Parathyroid adenoma (tissue), 2 donors: ENCODE data around the gene CFTR.

ENCODE experiments used
- H2AFZ ChIP-seq: fragments of 300-600 bp; sonication (generic); one replicate; pipeline ENCODE4 v1.7.0; 2017; ENCODE audit warnings: antibody characterized with exemption, mild to moderate bottlenecking
- H3K27ac ChIP-seq: fragments of 300-600 bp; sonication (generic); one replicate; pipeline ENCODE4 v1.7.0; 2017
- H3K27me3 ChIP-seq: fragments of 300-600 bp; sonication (generic); one replicate; pipeline ENCODE4 v1.7.0; 2017; ENCODE audit warnings: low read length; ENCODE audit not compliant: control insufficient read depth, insufficient read depth
- H3K36me3 ChIP-seq: fragments of 300-600 bp; sonication (generic); one replicate; pipeline ENCODE4 v1.7.0; 2017; ENCODE audit warnings: low read length; ENCODE audit not compliant: control insufficient read depth, insufficient read depth
- H3K4me1 ChIP-seq: fragments of 300-600 bp; sonication (generic); one replicate; pipeline ENCODE4 v1.7.0; 2017; ENCODE audit warnings: control low read depth
- H3K4me2 ChIP-seq: fragments of 300-600 bp; sonication (generic); one replicate; pipeline ENCODE4 v1.7.0; 2017; ENCODE audit warnings: low read length
- H3K4me3 ChIP-seq: fragments of 300-600 bp; sonication (generic); one replicate; pipeline ENCODE4 v1.7.0; 2017; ENCODE audit warnings: low read depth, low read length
- H3K79me2 ChIP-seq: fragments of 300-600 bp; sonication (generic); one replicate; pipeline ENCODE4 v1.7.0; 2017; ENCODE audit warnings: control low read depth
- H3K9ac ChIP-seq: fragments of 300-600 bp; sonication (generic); one replicate; pipeline ENCODE4 v1.7.0; 2017; ENCODE audit warnings: mild to moderate bottlenecking
- H3K9me3 ChIP-seq: fragments of 300-600 bp; sonication (generic); one replicate; pipeline ENCODE4 v1.7.0; 2017; ENCODE audit warnings: low read length; ENCODE audit not compliant: control insufficient read depth
- CTCF ChIP-seq: fragments of 300-600 bp; sonication (generic); IDR thresholded peaks from one replicate; pipeline ENCODE4 v1.7.0; 2017; ENCODE audit warnings: antibody characterized with exemption, mild to moderate bottlenecking
- donor health status: primary hyperparathyroidism.

CFTR gene

GRCh38 chr7:117480055-117480362, 184 bp downstream of the CFTR start:
- Histone ChIP-seq H3K79me2 (no peaks in the 10 kb centered on the region), H3K9me3 (no peaks in the 10 kb centered on the region), H3K9ac (no peak overlapping the region), H3K4me3 (no peak overlapping the region), H3K36me3 (no peaks in the 10 kb centered on the region), H3K4me2 (peak overlapping the region; percentile 70), H3K27me3 (no peaks in the 10 kb centered on the region), H3K27ac (no peak overlapping the region), H2AFZ (peak overlapping the region; percentile 79), H3K4me1 (no peaks in the 10 kb centered on the region)
- no peak for TF ChIP-seq CTCF

GRCh38 chr7:117480978-117481377, 1.2 kb downstream of the CFTR start:
- Histone ChIP-seq H3K4me2 (no peak overlapping the region), H3K9ac (no peak overlapping the region), H3K79me2 (no peaks in the 10 kb centered on the region), H3K9me3 (no peaks in the 10 kb centered on the region), H3K4me1 (no peaks in the 10 kb centered on the region), H2AFZ (no peak overlapping the region), H3K27ac (no peak overlapping the region), H3K27me3 (no peaks in the 10 kb centered on the region), H3K36me3 (no peaks in the 10 kb centered on the region), H3K4me3 (no peak overlapping the region)
- TF ChIP-seq CTCF, result no peak

GRCh38 chr7:117485118-117485620, 5.3 kb downstream of the CFTR start:
- Histone ChIP-seq H3K36me3 (no peaks in the 10 kb centered on the region), H3K4me3 (no peak overlapping the region), H3K79me2 (no peaks in the 10 kb centered on the region), H3K27ac (no peak overlapping the region), H3K4me2 (no peak overlapping the region), H2AFZ (no peak overlapping the region), H3K9me3 (no peaks in the 10 kb centered on the region), H3K9ac (no peak overlapping the region), H3K27me3 (no peaks in the 10 kb centered on the region), H3K4me1 (no peaks in the 10 kb centered on the region)
- no peak for TF ChIP-seq CTCF

GRCh38 chr7:117489016-117489415, 9.2 kb downstream of the CFTR start:
- H3K9ac ChIP-seq, result no peak overlapping the region
- no peaks in the 10 kb centered on the region for H3K9me3 ChIP-seq
- H3K36me3 ChIP-seq, result no peaks in the 10 kb centered on the region
- H3K4me1 ChIP-seq, result no peaks in the 10 kb centered on the region
- no peak overlapping the region for H2AFZ ChIP-seq
- TF ChIP-seq CTCF, result no peak
- no peak overlapping the region for H3K27ac ChIP-seq
- no peaks in the 10 kb centered on the region for H3K27me3 ChIP-seq
- no peak overlapping the region for H3K4me3 ChIP-seq
- H3K4me2 ChIP-seq, result no peak overlapping the region
- no peaks in the 10 kb centered on the region for H3K79me2 ChIP-seq

- Histone ChIP-seq H3K27me3 (no peaks in the 10 kb centered on the region), H3K9ac (no peak overlapping the region), H3K4me2 (no peak overlapping the region), H3K4me3 (no peak overlapping the region), H3K9me3 (no peaks in the 10 kb centered on the region), H3K4me1 (no peaks in the 10 kb centered on the region), H3K79me2 (no peaks in the 10 kb centered on the region), H3K27ac (no peak overlapping the region), H3K36me3 (no peaks in the 10 kb centered on the region), H2AFZ (no peak overlapping the region)
- no peak for TF ChIP-seq CTCF
Observed at GRCh38 chr7:117489430-117489829, 9.6 kb downstream of the CFTR start.
